GM12875 (cell line): ENCODE data around the gene PCDH7.

Experiments
- H3K4me3 ChIP-seq: one replicate; pipeline ENCODE4 v1.5.1; 2011; ENCODE audit warnings: low read depth, low read length, control low read depth
- CTCF ChIP-seq: IDR thresholded peaks from 2 replicates; pipeline ENCODE4 v1.5.1; 2011; ENCODE audit warnings: low read depth, mild to moderate bottlenecking, control low read depth, inconsistent platforms, low read length, moderate library complexity, borderline replicate concordance; ENCODE audit not compliant: insufficient read depth

Gene PCDH7

GRCh38 chr4:30720021-30720660 is at the start of gene PCDH7:
PCDH7 (plus strand) TSS chr4:30720369; CDS start chr4:30721423, 1,054 bp downstream.
- no peak for TF ChIP-seq CTCF
- H3K4me3 ChIP-seq = peak within 1 kb of the TSS; percentile 16

- no peak for TF ChIP-seq CTCF
Measured at GRCh38 chr4:30671926-30672448, 48.2 kb upstream of the PCDH7 start.

GRCh38 chr4:30696191-30696590 is 24.0 kb upstream of the PCDH7 start:
- no peak for TF ChIP-seq CTCF
- no peak overlapping the region for H3K4me3 ChIP-seq

More at GRCh38 chr4:30671926-30672448, 48.2 kb upstream of the PCDH7 start:
- H3K4me3 ChIP-seq = no peak overlapping the region

GRCh38 chr4:30714408-30715031 is 5.6 kb upstream of the PCDH7 start:
- peak; percentile 47; the same call in 1 of the 2 replicates for TF ChIP-seq CTCF
- H3K4me3 ChIP-seq = no peak overlapping the region

- no peak overlapping the region for H3K4me3 ChIP-seq
- 0 out of 2 replicates have a peak, but pooled peaks have one; percentile 4 for TF ChIP-seq CTCF
Measured at GRCh38 chr4:30716158-30716557, 4.0 kb upstream of the PCDH7 start.

GRCh38 chr4:30716681-30717207 is 3.4 kb upstream of the PCDH7 start:
- TF ChIP-seq CTCF = no peak
- peak overlapping the region; percentile 38 for H3K4me3 ChIP-seq
